Smooth muscle cell (in vitro differentiated cells): ENCODE data around the gene NINJ1. TPM values are rescaled to one million over a fixed set of nuclear protein-coding genes. Genes with fewer than 3 reads are reported as not detected.

Source experiments
- DNase-seq: peaks from one replicate; lab custom pipeline; 2025; ENCODE audit not compliant: unreplicated experiment; lab: John Stamatoyannopoulos, UW
- H2AFZ ChIP-seq: fragments of 200-600 bp; sonication (generic); 2 replicates; pipeline ENCODE4 v1.6.0; 2016; ENCODE audit warnings: antibody characterized with exemption, low read depth, mild to moderate bottlenecking
- H3F3A ChIP-seq: fragments of 200-600 bp; sonication (generic); 2 replicates; pipeline ENCODE4 v1.6.0; 2017; ENCODE audit warnings: antibody characterized with exemption, low read depth
- H3K27ac ChIP-seq: fragments of 200-600 bp; sonication (generic); 2 replicates; pipeline ENCODE4 v1.5.1; 2016; ENCODE audit warnings: low read depth, mild to moderate bottlenecking
- H3K27me3 ChIP-seq: fragments of 200-600 bp; sonication (generic); 2 replicates; pipeline ENCODE4 v1.6.1; 2016; ENCODE audit warnings: low read depth, mild to moderate bottlenecking
- H3K36me3 ChIP-seq: fragments of 200-600 bp; sonication (generic); 2 replicates; pipeline ENCODE4 v1.5.1; 2016; ENCODE audit warnings: low read depth
- H3K4me1 ChIP-seq: fragments of 200-600 bp; sonication (generic); 2 replicates; pipeline ENCODE4 v1.5.1; 2016; ENCODE audit warnings: low read depth
- H3K4me2 ChIP-seq: fragments of 200-600 bp; sonication (generic); 2 replicates; pipeline ENCODE4 v1.6.0; 2016; ENCODE audit warnings: mild to moderate bottlenecking
- H3K4me3 ChIP-seq: fragments of 200-600 bp; sonication (generic); 2 replicates; pipeline ENCODE4 v1.5.1; 2016; ENCODE audit warnings: mild to moderate bottlenecking
- H3K79me2 ChIP-seq: fragments of 200-600 bp; sonication (generic); 2 replicates; pipeline ENCODE4 v1.6.0; 2016; ENCODE audit warnings: low read depth, mild to moderate bottlenecking
- H3K9ac ChIP-seq: fragments of 200-600 bp; sonication (generic); 2 replicates; pipeline ENCODE4 v1.6.0; 2016; ENCODE audit warnings: low read depth
- H3K9me3 ChIP-seq: fragments of 200-600 bp; sonication (generic); replicated peaks from 2 replicates; pipeline ENCODE4 v1.5.1; 2016; ENCODE audit warnings: low read depth
- H4K20me1 ChIP-seq: fragments of 200-600 bp; sonication (generic); 2 replicates; pipeline ENCODE4 v1.6.0; 2016; ENCODE audit warnings: low read depth
- WGBS: methylation state at CpG from one replicate; pipeline ENCODE4 v1.1.7; 2016; ENCODE audit warnings: low lambda C conversion rate; 5-methylcytosine and 5-hydroxymethylcytosine counted together
- polyA plus RNA-seq: library from polyadenylated mRNA; unstranded; fragments of >200 nt; fragmentation: Nextera tagmentation; extraction: Ambion mirVana; gene quantifications from 2 replicates; pipeline ENCODE4 v1.2.1, GENCODE V29; 2016
- total RNA-seq: library from RNA; depleted of rRNA; stranded (reverse); fragments of >200 nt; gene quantifications from 2 replicates; pipeline ENCODE4 v1.2.3, GENCODE V29; 2014
- TF ChIP-seq, protein P1 (sequence below): fragments of 200-600 bp; sonication (generic); IDR thresholded peaks from 2 replicates; pipeline ENCODE4 v1.5.1; 2017; ENCODE audit warnings: borderline replicate concordance, mild to moderate bottlenecking, antibody characterized with exemption; ENCODE audit not compliant: insufficient read depth, poor library complexity, severe bottlenecking

Gene NINJ1
- total and polyA plus RNA-seq, 2 experiments from 2014 or later = 34.3 to 53.7 TPM

GRCh38 chr9:93086447-93087224, 47.4 kb downstream of the NINJ1 start:
- Histone ChIP-seq H3K27ac (no peak overlapping the region), H2AFZ (no peak overlapping the region), H3K79me2 (no peaks in the 10 kb centered on the region), H3K4me2 (no peak overlapping the region), H3F3A (peaks cover 7% of the 10 kb centered on the region), H3K27me3 (no peaks in the 10 kb centered on the region), H3K9ac (no peak overlapping the region), H3K9me3 (no peaks in the 10 kb centered on the region), H4K20me1 (no peaks in the 10 kb centered on the region), H3K36me3 (no peaks in the 10 kb centered on the region), H3K4me1 (no peaks in the 10 kb centered on the region), H3K4me3 (no peak overlapping the region)
- DNase-seq = no peak
- TF ChIP-seq, protein P1, sequence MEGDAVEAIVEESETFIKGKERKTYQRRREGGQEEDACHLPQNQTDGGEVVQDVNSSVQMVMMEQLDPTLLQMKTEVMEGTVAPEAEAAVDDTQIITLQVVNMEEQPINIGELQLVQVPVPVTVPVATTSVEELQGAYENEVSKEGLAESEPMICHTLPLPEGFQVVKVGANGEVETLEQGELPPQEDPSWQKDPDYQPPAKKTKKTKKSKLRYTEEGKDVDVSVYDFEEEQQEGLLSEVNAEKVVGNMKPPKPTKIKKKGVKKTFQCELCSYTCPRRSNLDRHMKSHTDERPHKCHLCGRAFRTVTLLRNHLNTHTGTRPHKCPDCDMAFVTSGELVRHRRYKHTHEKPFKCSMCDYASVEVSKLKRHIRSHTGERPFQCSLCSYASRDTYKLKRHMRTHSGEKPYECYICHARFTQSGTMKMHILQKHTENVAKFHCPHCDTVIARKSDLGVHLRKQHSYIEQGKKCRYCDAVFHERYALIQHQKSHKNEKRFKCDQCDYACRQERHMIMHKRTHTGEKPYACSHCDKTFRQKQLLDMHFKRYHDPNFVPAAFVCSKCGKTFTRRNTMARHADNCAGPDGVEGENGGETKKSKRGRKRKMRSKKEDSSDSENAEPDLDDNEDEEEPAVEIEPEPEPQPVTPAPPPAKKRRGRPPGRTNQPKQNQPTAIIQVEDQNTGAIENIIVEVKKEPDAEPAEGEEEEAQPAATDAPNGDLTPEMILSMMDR = no peak
- WGBS = 91% methylated on average over 8 of the region's 8 CpGs

DNA sequence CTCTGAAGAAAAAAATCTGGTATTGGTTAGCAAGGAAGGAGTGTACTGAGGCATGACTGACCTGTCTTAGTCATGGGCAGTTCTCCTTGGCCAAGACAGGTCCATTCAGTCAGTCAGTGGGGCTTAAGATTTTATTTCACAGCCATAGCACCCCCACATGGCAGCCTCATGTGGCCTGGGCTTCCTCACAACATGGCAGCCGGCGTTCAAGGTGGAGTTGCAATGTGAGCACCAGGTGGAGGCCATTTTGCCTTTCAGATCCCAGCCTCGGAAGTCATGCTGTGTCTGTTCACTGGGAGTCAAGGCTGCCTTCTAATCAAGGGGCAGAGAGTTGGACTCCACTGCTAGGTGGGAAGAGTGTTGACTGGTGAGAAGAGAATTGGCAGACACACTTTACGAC, 48.4 kb downstream of the NINJ1 start:
- DNase-seq = no peak
- Histone ChIP-seq H3F3A (peaks cover 5% of the 10 kb centered on the region), H3K4me1 (no peaks in the 10 kb centered on the region), H4K20me1 (no peaks in the 10 kb centered on the region), H3K4me3 (no peak overlapping the region), H3K36me3 (no peaks in the 10 kb centered on the region), H3K9me3 (no peaks in the 10 kb centered on the region), H3K9ac (no peak overlapping the region), H2AFZ (no peak overlapping the region), H3K27ac (no peak overlapping the region), H3K27me3 (no peaks in the 10 kb centered on the region), H3K79me2 (no peaks in the 10 kb centered on the region), H3K4me2 (no peak overlapping the region)
- TF ChIP-seq, protein P1 = no peak
- WGBS = 91% methylated on average over 4 of the region's 4 CpGs

- H3K9me3 ChIP-seq = no peaks in the 10 kb centered on the region
- no peak overlapping the region for H2AFZ ChIP-seq
- no peaks in the 10 kb centered on the region for H3K27me3 ChIP-seq
- H3K9ac ChIP-seq = no peak overlapping the region
- H3F3A ChIP-seq = peaks cover 8% of the 10 kb centered on the region
- no peak overlapping the region for H3K4me3 ChIP-seq
- no peaks in the 10 kb centered on the region for H4K20me1 ChIP-seq
- no peak overlapping the region for H3K4me2 ChIP-seq
- TF ChIP-seq, protein P1 = no peak
- H3K4me1 ChIP-seq = no peaks in the 10 kb centered on the region
- no peak overlapping the region for H3K27ac ChIP-seq
- no peaks in the 10 kb centered on the region for H3K36me3 ChIP-seq
- no peak for DNase-seq
- no peaks in the 10 kb centered on the region for H3K79me2 ChIP-seq
- WGBS = 99% methylated on average over 6 of the region's 6 CpGs
Observed at GRCh38 chr9:93084471-93084881, 49.6 kb downstream of the NINJ1 start.
